ENCODE data around the gene LGALS3.

Gene LGALS3

DNA sequence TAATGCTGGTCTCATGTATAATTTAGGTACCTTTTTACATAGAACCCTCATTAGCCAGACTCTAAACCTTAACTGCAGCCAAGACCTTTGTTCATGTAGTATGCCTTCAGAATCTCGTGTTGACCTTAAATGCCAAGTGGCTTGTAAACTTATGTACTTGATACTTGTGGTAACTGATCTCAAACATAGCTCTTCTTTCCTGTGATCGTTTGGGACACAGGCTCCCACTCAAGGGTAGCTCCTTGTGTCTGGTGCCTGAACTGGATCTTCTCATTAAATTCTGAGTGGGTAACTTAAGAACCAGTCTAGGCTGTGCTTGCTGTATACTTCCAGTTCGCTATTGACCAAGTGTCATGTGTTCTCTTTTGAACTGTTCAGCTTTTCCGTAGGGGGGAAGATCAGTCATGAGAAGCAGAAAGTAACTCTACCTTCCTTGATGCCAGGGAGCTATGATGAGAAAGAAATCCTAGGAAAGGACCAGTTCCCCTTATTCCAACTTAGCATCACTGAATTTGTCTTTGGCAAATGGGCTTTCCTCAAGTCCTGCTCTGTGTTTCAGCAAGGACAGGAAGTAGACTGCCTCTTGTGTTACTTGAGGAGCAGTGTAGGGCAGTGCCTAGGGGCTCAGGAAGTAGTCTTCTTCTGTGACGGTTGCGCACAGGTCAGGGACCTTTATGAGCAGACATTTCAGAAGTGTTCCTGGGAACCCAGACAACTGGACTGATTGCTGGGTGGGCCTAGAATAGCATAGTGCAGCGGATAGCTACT, 2.5 kb downstream of the LGALS3 start:
- DNase-seq: no peak

DNA sequence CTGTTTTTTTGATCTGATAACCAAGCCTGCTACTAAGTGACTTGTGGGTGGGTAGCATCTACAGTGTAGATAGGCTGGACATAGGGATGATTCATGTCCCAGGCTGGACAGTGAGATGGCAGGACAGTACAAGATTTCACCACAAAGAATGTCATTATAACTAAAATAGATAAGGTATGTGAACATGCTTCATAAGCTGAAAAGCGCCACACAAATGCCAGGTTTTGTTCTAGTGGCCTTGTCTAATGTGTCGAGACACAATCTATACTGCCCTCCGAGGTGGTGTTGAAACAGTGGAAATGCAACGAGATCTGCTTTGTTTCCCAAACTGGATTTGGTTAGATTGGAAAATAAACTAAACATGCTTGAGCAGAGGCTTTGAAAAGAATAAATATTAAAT, 4.4 kb downstream of the LGALS3 start:
- no peak for DNase-seq

DNA sequence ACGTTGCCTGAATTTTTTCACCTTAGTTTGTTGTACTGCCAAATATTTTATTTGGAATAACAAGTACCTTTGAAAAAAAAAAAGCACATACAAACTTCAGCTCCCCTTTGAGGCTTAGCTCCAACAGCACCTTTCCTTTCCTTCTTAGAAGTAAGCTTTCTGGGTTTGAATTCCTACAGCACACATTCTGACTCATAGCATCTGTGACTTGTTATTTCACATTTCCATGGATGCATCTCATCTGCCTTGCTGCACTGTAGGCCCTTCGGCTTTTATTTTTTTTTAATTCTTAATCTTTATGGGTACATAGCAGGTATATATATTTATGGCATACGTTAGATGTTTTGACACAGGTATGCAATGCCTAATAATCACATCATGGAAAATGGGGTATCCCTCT, 7.2 kb downstream of the LGALS3 start:
- DNase-seq: no peak

DNA sequence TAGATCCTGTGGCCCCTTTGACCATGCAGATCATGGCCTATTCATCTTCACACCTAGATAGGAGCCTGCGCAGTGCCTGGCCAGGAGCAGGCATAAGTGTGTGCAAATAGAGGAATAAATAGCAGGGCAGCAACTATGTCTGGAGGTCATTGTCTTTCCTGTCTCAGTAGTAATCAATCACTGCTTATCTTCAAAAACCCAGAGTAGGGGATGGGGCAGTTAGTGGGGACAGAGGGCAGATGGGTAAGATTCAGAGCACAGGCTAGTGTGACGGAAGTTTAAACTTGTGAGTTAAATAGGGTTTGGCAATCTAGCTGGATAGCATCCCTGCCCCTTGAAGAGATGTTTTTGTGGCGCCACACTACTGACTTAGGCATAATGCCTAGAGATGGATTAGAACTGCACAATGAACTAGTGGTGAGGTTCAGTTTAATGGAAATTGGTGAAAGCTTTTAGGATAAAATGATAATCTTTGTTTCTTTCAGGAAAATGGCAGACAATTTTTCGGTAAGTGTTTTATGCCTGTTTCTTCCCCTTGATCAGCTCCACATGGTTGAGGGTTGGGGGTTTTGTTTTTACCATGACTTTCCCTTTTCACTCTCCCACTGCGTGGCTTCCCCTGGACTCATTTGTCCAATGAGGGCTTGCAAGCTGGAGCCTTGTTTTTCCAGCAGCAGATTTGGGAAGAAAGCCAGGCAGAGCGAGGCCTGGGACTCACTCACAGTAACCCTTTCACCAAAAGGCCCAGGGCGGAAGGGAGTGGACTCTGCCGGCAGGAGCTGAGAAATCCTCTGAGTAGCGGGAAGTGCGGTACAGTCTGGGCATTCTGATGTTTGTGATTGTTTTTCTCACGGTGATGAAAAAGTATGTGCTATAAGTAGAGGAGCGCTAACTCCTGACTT, 8.1 kb downstream of the LGALS3 start:
- no peak for DNase-seq

DNA sequence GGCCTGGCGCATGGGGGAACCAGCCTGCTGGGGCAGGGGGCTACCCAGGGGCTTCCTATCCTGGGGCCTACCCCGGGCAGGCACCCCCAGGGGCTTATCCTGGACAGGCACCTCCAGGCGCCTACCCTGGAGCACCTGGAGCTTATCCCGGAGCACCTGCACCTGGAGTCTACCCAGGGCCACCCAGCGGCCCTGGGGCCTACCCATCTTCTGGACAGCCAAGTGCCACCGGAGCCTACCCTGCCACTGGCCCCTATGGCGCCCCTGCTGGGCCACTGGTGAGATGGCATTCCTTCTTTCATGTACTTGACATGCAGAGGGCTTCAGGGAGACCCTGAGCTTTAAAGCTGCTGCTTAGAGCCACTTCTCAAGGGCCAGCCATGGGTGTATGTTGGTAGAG, 9.0 kb downstream of the LGALS3 start:
- DNase-seq: no peak

DNA sequence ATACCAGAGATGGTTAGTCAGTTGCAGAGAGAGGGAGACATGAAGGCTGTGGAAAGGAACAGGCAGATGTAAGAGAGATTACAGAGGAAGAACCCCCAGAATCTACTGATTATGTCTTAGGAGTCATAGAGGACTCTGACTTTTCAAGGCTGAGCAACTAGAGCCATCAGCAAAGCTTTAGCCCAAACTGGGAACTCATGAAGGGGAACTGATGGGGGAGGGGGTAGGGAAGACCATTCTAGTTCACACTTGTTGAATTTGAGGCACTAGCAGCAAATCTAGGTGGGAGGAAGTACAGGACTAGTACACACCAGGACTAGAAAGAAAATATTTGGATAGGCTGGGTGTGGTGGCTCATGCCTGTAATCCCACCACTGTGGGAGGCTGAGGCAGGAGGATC, 10.1 kb downstream of the LGALS3 start:
- no peak for DNase-seq

DNA sequence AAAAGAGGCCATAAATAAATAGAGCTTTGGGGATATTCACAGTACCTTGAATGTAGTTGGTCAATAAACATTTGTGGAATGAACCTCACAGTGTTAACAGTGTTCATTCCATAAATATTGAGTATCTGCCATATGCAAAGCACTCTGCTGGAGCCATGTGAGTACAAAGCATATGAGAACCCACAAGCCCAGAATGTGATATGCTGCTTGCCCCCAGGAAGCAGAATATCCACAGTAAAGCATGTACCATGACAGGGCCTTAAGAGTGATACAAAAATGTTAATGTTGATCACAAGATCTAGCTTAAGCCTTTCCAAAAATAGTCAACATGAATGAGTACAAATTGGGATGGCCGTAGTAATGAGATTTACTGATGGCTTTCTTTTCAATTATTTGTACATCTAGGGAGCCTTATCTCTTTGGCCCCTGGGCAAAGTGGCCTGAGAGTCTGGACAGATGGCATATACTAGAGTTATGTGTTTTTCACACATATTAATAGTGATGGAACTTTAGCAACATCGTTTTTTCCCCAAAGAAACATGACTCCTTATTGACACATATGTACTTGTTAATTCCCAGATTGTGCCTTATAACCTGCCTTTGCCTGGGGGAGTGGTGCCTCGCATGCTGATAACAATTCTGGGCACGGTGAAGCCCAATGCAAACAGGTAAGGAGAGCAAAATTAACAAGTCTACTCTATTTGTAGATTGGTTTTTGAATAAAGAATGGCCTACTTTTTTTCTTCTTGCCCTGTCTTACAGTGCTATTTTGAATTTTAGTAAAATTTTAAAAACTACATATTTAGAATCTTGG, 10.9 kb downstream of the LGALS3 start:
- no peak for DNase-seq

DNA sequence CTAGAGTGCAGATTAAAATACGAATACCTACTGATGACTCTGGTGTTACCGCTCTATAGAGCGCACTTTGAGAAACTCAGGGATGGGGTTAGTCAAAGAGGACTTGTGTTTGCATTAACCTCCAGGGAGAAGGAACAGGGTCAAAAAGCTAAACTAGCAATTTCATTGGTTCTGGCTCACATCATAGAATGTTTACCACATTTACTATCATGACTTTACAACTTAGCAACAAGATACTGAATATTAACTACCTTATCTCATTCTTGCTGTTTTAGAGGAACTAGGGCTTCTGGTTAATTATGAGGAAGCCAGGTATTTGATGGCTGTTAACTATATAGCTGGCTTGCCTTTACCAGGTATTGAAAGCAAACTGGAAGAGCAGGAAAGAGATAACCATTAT, 12.8 kb downstream of the LGALS3 start:
- no peak for DNase-seq

DNA sequence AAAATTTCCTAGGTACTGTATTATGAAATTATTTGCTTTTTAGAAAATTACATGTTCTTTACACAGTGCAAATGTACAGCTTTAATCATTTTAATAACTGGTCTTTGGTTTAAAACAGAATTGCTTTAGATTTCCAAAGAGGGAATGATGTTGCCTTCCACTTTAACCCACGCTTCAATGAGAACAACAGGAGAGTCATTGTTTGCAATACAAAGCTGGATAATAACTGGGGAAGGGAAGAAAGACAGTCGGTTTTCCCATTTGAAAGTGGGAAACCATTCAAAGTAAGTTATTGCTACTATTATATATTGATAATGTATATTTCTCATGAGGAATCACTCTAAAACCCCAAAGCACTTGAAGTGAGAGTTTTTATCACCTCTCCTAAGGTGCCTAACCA, 13.4 kb downstream of the LGALS3 start:
- no peak for DNase-seq

DNA sequence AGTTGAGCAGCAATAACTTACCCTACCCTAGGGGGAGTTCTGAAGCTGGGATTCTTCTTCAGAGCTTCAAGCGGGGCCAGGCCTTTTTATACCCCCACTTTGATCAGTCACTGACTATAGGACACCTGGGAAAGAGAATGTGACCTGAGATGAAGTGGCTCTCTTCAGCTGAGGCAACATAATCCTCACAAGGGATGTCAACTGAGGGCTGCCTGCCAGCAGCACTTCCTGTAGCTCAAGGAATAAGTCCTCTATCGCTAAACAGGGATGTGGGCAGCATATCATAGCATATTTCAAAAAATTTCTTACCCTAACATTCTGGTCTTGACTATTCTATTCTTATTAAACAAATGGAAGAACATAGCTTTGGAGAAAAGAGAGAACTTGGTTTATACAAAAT, 17.4 kb downstream of the LGALS3 start:
- no peak for DNase-seq

DNA sequence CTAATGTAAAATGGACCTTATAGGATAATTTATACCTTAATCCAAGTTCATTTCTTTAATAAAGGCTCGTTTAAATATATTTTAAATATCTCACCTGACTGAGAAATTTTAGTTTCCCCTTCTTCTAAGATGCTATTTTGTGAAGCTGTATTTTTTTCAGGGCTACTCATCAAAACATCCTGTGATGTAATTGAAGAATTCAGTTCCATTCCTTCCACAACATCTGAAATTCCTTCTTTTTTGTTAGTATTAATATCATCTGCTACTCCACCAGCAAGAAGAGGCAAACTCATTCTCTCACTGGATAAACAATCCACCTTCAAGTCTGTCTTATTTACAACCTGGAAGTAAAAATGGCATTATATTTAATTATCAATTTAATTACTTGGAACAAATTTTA, 22.5 kb downstream of the LGALS3 start:
- no peak for DNase-seq

DNA sequence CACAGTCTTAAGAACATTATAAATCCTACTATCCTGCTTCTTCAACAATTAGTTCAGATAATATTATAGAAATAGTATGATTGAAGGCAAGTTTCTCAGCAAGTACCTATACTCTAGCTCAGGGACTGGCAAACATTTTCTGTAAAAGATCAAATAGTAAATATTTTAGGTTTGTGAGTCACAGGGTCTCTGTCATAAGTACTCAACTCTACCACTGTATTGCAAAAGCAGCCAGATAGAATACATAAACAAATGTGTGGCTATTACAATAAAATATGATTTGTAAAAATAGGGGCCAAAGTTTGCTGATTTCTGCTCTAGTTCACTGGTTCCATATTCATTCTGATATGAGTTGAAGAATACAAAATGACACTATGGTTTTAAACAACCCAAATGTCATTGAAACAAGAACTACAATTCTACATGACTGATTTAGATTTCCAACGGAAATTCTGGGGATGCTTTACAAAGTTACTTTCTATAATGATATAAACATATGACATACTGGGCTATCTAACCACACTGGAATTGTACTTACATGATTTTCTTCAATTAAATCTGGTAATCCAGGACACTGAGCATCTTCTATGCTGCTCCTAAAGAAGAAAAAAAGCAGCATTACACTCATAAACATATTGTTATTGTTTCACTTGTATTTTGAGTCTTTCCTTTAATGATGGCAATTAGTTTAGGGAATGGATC, 23.2 kb downstream of the LGALS3 start:
- DNase-seq: no peak

DNA sequence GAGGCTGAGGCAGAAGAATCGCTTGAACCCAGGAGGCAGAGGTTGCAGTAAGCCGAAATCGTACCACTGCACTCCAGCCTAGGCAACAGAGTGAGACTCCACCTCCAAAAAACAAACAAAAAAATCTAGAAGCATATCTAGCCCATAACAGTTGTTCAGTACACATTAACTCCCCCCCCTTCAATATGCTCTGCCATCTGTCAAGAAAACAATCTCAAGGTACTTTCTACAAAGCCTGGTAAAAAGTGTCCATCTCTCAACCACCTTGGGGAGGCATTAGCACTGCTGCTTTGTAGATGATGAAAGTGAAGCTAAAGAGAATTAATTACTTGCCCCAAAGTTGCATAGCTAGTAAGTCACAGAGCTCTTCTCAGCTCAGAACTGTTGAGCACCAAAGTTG, 24.9 kb downstream of the LGALS3 start:
- no peak for DNase-seq

DNA sequence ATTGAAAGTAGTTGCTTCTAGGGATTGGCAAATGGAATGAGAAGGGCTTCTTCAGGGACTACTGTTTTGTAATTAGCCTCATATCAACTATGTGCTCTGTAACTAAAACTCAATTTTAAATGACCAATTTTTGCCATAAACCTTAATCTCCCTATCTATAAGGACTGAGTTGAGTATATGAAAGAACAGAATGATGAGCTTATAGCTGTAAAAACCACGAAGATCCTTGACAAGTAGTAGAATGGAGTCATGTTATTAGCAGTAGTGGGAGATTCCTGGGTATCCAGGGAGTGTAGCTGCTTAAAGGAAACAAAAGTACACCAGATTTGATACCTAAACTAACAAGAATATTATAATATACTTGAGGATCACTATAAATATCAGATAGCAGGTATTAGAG, 28.0 kb downstream of the LGALS3 start:
- no peak for DNase-seq

DNA sequence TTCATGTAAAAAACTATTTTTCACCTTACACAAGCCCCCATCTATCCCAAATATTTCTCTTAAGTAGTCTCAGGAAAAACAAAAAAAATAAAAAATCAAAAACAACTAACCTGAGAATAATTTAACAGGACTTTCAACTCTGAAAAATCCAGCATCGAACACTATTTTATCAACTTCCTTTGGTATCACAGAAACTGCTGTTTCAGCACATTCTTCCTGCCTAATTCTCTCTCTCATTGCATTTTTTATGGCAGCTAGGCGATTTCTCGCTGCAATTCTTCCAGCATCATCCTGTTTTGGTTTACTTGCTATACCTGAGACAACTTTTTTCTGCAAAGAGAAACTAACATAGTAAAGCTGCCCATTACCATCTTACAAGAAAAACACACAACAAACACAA, 29.4 kb downstream of the LGALS3 start:
- DNase-seq: no peak

DNA sequence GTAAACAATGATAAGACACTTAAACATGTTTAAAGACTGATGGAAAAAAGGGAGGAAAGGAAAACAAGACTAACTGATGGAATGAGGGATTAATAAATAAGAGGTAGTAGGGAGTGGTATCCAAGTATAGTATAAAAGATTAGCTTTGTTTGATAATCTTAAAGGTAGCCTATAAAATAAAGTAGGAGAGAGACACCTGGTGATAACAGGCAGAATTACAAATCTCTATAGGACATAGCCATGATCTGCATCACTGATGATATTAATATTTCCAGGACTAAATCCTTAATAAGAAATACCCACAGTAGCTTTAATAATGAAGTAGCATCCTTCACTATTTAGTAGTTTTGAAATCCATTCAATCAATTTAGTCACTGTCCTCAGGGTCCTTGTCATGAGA, 31.9 kb downstream of the LGALS3 start:
- DNase-seq: no peak

DNA sequence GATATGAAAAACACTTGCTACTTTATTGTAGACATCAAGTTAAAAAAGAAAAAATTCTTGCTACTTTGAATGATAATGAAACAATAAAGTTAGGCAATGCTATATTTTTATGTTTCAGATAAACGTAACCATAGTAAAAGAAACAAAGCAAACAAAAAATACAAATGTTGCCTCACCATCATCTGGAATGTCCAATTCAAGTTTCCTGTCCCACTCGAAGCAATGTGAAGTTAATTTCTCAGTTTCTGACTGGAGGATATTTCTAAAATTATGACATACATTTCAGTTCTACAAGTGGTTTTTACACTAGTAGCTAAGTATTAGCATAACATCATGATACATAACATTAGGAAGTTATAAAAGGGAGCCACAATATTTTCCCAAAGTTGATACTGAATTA, 41.5 kb downstream of the LGALS3 start:
- no peak for DNase-seq

DNA sequence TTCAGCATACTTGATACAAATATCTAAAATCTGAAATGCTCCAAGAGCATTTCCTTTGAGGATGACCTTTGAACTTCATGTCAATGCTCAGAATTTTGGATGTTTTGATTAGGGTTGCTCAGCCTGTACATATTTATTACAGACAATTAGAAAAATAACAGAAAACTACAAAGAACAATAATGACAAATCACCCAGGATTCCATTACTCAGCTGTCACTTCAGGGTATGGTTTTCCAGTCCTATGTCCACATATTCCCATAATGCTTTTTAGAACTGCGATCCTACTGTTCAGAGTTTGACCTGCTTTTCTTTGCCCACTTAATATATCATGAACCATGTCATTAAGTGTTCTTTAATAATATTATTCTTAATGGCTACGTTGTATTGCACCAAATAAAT, 51.0 kb downstream of the LGALS3 start:
- DNase-seq: no peak

DNA sequence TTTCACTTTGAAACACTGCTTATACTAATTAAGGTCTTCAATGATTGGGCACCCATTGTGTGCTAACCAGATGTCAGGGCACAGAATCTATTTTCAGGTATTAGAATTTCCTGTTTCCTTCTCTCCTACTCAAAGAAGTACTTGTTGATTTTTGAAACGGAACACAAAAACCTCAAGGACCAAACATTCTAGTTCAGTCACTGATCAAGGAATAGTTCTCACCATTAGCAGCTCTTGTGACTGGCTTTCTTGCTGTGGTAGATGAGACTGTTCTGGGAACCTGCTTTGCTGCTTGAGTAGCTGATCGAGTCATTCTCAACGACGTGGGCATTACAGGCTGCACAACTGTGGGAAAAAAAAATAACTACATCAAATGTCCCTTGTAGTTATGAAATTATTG, 51.4 kb downstream of the LGALS3 start:
- no peak for DNase-seq

DNA sequence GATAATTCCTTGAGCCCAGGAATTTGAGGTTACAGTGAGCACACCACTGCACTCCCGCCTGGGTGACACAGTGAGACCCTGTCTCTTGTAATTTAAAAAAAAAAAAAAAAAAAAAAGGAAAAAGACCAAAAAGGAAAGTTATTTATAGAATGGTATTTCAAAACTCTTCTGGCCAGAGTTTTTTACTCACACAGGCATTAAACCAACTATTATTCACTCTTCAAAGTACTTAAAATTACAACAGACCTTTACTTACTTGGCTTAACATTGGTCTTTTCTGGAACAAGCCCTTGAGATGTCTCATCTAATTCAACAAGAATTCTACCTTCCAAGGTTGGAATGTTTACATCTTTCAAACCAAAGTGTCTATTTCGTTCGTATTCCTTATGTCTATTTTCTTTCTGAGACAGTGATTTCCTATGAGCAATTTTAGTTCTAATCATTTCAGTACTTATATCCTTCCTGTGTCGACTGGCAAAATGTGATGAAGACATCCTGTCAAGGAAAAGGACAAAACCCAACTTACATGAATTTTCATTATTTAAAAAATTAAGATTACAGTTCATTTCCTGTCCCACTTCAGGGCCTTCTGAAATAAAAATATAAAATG, 59.7 kb downstream of the LGALS3 start:
- DNase-seq: no peak

DNA sequence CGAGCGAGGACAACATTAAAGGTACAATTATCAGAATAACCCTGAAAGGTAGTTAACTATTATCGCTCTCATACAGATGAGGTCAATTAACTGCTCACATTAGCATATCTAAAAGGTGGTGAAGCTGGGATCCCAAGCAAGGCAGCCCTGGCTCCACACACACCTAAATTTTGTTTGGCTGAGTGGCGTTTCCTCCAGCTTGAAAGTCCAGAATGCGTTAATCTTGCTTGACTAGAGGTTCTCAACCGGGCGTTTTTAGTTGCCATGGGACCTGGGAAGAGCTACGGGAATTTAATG, 61.8 kb downstream of the LGALS3 start:
- no peak for DNase-seq

DNA sequence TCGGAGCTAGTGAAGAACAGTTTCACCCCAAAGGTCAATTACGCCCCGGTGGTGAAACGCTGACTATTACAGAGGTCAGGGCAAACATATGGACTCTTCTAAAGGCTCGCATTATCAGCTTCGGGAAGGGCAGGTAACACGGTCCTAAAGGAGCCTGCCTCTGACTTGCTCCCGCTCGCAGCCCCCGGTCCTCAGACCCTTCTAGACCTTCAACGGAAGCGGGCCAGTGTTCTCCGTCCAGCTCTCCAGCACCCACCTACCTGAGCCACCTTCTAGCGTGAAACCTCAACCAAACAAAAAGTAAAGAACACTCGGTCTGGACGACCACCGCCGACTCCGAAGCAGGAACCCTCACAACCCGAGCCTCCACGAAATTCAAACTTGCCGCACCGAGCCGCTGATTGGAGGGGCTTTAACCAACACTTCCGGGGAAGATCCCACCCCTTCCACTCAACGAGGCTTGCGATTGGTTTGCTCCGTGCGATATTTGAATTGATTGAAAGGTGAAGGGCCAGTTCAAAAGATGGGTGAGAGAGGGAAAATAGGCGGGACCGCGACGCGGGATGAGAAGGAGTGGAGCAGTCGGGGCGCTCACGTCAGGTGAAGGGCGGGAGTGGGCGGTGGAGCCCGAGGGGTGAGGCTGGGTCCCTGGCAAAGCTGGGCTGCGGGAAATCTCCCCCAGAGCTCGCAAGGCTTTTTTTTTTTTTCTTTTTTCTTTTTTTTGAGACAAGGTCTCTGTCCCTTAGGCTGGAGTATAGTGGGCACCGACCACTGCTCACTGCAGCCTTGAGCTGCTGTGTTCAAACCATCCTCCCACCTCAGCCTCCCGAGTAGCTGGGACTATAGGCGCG, 62.4 kb downstream of the LGALS3 start, which contains the start of gene DLGAP5:
TSS of gene DLGAP5 (minus strand) at position 383 of the 851 bp plus-strand sequence. CDS start 2,406 bp downstream, outside the sequence.
- peak; percentile 90 for DNase-seq

Measured in activated CD8-positive, alpha-beta memory T cell treated with anti-CD3 and anti-CD28 coated beads, Interleukin-2, amount 50 U/mL, for 48 hours (primary cell).